ENCODE measurements around the gene PYGO1. TPM values are rescaled to one million over a fixed set of nuclear protein-coding genes. Genes with fewer than 3 reads are reported as not detected.
"Not testable (repeated sequence)": the region's sequence is repeated elsewhere in the genome, so short reads cannot be mapped to it uniquely, and the experiment has no call there.

PYGO1 gene
- total and polyA plus RNA-seq, 9 of the 15 experiments (the other 6 are each of a cell fraction or from before 2014, with no cell fraction given), result under 0.01 to 0.07 (median 0.02) TPM; not detected in 5

GRCh38 chr15:55513621-55514413 lies 74.3 kb downstream of the PYGO1 start:
- peak; percentile 11 to 45 (median 15) for DNase-seq (ENCODE audit: extremely low read depth in 1 of 4, low spot score in 3 of 4)
- H2AFZ ChIP-seq (ENCODE audit: low read depth, low read length), result peak overlapping the region; percentile 87
- H3K9me1 ChIP-seq (ENCODE audit: control insufficient read depth, insufficient read depth, low read length); H3K9ac ChIP-seq (ENCODE audit: insufficient read depth in 1 of 2, low read depth in 2 of 2, low read length in 2 of 2); H3K79me2 ChIP-seq (ENCODE audit: control insufficient read depth, insufficient read depth, low read length); H3K9me3 ChIP-seq (replicated peaks; ENCODE audit: control insufficient read depth, insufficient read depth, low read depth, low read length); in situ Hi-C loops (cut with MboI); H3K27me3 ChIP-seq (ENCODE audit: control insufficient read depth in 2 of 2, insufficient read depth in 2 of 2, low read length in 2 of 2); CTCF ChIA-PET (ENCODE audit: low intra/inter-chr PET ratio); H3K4me1 ChIP-seq (replicated peaks in 1 of 2; ENCODE audit: control insufficient read depth in 2 of 2, insufficient read depth in 2 of 2, low read length in 2 of 2); H3K4me2 ChIP-seq (ENCODE audit: insufficient read depth, low read length); BruUV-seq (replicated peaks); H4K20me1 ChIP-seq (replicated peaks; ENCODE audit: control insufficient read depth, insufficient read depth, low read length); H3K36me3 ChIP-seq (ENCODE audit: control insufficient read depth, insufficient read depth, low read length); FAIRE-seq; ATAC-seq; H3K4me3 ChIP-seq: not testable (repeated sequence)
- peak overlapping the region; percentile 41; the same call in 1 of the 3 replicates for H3K27ac ChIP-seq (ENCODE audit: extremely low read depth, low read depth, low read length)
- intact Hi-C loops (cut with micrococcal nuclease), result loop anchor here (5.0 kb wide), 1 partner anchor 128 kb away; no protein-coding TSS in a partner anchor
- 46% methylated on average over 29 of the region's 29 CpGs for WGBS (ENCODE audit: insufficient coverage, low coverage, missing lambda C conversion rate)
- POLR2A ChIA-PET, result interaction anchor here (1.1 kb wide), 1 partner anchor 16 kb away, joined by 3 read pairs; no protein-coding TSS in a partner anchor
- TF ChIP-seq RAD21 (CRISPR knock-in tag; conservative IDR thresholded peaks at IDR 0.05 in 1 of 2, IDR thresholded peaks at IDR 0.05 in 1 of 2) (peak in 1 of 2 experiments; percentile 27; a peak in 2 of 4 replicates), CTCF (IDR thresholded peaks at IDR 0.05 in 2 of 3, conservative IDR thresholded peaks at IDR 0.05 in 1 of 3; ENCODE audit: insufficient read depth in 2 of 3, low read depth in 1 of 3, low read length in 3 of 3) (peak; percentile 35 to 50 (median 45); a peak in 4 of 6 replicates)
